HG03469 (cell line): ENCODE measurements around the gene CTBP2.

Experiments used
- ATAC-seq: cut with Tn5 transposase; IDR thresholded peaks from one replicate; pipeline ENCODE4 v1.9.1; 2021; ENCODE audit warnings: mild to moderate bottlenecking, moderate library complexity, moderate number of reproducible peaks; ENCODE audit not compliant: unreplicated experiment

The CTBP2 gene

GRCh38 chr10:125128397-125129075, 31.8 kb downstream of the CTBP2 start:
- no peak for ATAC-seq

GRCh38 chr10:125127986-125128385, 32.4 kb downstream of the CTBP2 start:
- ATAC-seq = no peak

- ATAC-seq = no peak
Observed at GRCh38 chr10:125127110-125127509, 33.3 kb downstream of the CTBP2 start.

- ATAC-seq = no peak
Observed at GRCh38 chr10:125125951-125126735, 34.2 kb downstream of the CTBP2 start.

GRCh38 chr10:125124907-125125306, 35.5 kb downstream of the CTBP2 start:
- ATAC-seq = no peak

GRCh38 chr10:125124115-125124487, 36.3 kb downstream of the CTBP2 start:
- ATAC-seq = no peak

GRCh38 chr10:125123476-125124114, 36.8 kb downstream of the CTBP2 start:
- no peak for ATAC-seq

- ATAC-seq = no peak
Observed at GRCh38 chr10:125122566-125122965, 37.8 kb downstream of the CTBP2 start.

- ATAC-seq = no peak
Observed at GRCh38 chr10:125121003-125121402, 39.4 kb downstream of the CTBP2 start.

GRCh38 chr10:125120053-125120710, 40.2 kb downstream of the CTBP2 start:
- no peak for ATAC-seq

GRCh38 chr10:125118701-125119100, 41.7 kb downstream of the CTBP2 start:
- no peak for ATAC-seq

- no peak for ATAC-seq
Observed at GRCh38 chr10:125118011-125118611, 42.3 kb downstream of the CTBP2 start.

- ATAC-seq = no peak
Observed at GRCh38 chr10:125116652-125117310, 43.6 kb downstream of the CTBP2 start.

GRCh38 chr10:125116041-125116649, 44.2 kb downstream of the CTBP2 start:
- no peak for ATAC-seq

GRCh38 chr10:125115409-125115808, 45.0 kb downstream of the CTBP2 start:
- no peak for ATAC-seq

- ATAC-seq = no peak
Observed at GRCh38 chr10:125114761-125115391, 45.5 kb downstream of the CTBP2 start.

- ATAC-seq = no peak
Observed at GRCh38 chr10:125113691-125114371, 46.5 kb downstream of the CTBP2 start.

- no peak for ATAC-seq
Observed at GRCh38 chr10:125112697-125113494, 47.5 kb downstream of the CTBP2 start.
